HG02759 (cell line): Measurements from ENCODE around the gene SUPT3H.

ENCODE experiments used
- ATAC-seq: cut with Tn5 transposase; IDR thresholded peaks from one replicate; pipeline ENCODE4 v1.9.1; 2021; ENCODE audit warnings: mild to moderate bottlenecking, moderate library complexity; ENCODE audit not compliant: unreplicated experiment

The SUPT3H gene

DNA sequence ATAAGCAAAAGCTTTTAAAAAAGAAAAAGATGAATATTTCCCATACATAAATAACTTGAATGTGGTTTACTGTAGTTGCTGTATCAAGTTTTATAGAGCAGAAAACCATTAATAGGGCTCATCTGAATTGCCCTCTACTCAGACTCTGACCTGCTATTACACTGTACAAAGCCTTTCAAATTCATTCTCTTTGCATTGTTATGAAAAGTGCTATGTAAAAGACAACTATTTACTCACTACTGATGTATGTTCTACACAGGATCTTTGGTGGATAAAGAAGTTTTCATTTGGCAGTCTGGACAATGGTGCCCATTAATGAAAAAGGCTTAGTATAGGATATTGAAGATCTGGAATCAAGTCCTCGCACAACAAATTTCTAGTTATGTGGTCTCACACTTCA lies 248.7 kb downstream of the SUPT3H start:
- no peak for ATAC-seq

DNA sequence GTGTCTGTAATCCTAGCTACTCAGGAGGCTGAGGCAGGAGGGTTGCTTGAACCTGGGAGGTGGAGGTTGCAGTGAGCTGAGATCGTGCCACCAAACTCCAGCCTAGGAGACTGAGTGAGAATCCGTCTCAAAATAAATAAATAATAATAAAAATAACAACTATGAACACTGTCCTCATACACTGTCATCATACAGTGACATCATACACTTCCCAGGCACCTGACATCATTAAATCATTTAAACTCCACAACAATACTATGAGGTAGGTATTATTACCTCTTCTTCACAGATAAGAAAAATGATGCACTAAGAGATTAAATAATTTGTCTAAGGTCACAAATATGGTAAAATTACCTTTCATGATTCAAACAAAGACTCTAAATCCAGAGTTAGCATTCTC lies 250.5 kb downstream of the SUPT3H start:
- no peak for ATAC-seq

DNA sequence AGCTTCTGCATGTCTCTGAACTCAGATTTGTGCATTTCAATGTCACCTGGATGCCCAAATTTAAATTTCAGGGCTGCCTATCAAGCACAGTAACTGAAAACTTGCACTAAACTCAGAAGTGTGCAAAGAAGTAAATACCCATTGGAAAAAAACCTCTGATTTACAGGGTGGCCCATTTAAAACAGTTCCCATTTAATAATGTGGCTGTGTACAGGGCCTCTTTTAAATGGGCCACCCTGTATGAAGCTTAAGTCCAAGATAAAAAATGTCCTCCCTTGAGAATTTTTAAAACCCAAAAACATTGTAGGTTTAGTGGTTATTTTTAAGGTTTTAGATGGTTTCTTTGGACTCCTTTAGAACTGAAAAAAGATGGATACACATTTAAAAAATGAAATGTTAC lies 251.7 kb downstream of the SUPT3H start:
- ATAC-seq: no peak

DNA sequence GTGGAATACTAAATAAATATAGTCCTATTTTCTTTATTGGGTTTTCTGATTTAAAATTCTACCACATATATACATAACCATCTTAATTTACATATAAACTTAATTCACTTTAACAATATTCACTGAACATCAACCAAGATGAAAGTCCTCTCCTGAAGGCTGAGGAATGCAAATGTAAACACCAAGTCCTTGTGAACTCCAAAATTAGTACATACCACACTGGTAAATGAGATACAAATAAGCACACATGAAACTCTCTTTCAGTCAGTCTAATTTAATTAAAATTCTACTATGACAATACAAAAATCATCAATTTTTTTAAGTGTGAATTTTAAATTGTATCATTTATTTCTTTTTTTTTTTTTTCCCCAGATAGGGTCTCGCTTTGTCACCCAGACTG lies 254.7 kb downstream of the SUPT3H start:
- ATAC-seq: no peak

DNA sequence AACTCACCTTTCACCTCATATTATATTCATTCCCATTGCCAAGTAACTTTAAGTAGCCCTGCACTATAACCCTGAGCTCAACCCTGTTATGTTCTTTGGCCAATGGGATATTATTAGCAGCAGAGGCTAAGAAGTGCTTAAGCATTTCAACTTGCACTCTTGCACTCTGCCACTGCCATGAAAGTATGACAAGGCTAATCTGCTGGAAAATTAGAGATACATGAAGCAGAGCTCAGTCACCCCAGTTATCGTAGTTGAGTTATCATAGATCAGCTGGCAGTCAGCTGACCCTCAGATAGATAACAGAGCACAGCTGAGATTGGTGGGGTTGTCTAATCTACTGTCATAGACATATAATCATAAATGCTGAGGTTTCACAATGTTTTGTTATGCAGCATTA lies 259.0 kb downstream of the SUPT3H start:
- no peak for ATAC-seq

DNA sequence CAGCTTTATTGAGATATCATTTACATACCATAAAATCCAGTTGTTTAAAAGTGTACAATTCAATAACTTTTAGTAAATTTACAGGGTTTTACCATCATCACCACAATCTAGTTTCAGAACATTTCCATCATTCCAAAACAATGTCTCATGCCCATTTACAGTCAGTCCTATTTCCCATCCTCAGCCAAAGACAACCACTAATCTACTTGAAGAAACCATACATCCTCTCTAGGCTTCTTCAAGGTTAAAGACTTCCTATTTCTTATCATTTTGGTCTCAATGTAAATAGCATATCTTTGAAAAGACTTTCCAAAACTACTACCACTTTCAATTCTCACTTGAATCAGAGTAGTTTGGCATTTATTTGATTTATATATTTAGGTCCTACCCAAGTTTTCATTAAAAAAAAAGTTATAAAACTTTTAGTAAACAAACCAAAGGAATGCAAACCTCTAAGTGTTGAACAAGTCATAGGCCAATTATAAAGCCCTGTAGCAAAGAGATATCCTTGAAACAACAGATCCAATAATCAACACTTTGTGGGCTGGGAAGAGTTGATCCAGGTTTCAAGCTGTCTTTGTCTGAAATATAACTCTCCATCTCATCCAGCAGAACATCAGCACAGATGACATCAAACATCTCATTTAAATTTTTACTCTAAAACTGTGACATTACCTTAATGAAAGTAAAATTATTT lies 260.9 kb downstream of the SUPT3H start:
- ATAC-seq: no peak

DNA sequence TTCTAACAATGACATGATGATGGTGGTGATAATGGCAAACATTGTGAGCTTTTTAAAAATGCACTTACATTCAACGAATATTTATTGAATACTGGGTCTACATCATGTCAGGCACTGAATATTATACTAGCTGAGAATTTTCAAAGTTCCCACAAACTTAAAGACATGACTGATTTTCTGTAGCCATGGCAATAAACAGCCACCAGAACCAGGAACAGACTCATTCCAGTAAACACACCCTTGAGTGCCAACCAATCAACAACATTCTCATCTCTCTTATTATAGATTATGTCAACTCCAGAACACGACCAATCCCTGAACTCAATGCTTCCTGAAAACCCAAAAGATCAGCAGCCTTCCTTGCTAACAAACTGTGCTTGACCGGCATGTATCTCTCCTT lies 262.0 kb downstream of the SUPT3H start:
- ATAC-seq: no peak

DNA sequence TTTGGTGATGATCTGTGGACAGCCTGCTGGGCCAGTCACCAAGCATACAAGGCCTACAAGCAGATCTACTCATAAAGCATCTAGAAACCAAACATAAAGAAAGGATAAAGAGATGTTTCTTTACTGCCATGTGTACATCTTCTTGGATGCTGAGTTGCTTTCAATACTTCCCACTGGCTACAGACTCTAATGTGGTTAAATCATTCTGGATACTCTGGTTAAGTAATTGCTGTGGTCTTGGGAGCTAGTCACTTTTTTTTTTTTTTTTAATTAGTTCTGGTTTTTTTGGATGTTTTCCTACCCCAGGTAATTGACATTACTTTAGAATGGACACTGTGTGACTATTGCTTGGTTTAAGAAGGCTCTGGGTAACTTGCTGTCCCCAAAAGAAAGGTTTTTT lies 265.0 kb downstream of the SUPT3H start:
- ATAC-seq: no peak

DNA sequence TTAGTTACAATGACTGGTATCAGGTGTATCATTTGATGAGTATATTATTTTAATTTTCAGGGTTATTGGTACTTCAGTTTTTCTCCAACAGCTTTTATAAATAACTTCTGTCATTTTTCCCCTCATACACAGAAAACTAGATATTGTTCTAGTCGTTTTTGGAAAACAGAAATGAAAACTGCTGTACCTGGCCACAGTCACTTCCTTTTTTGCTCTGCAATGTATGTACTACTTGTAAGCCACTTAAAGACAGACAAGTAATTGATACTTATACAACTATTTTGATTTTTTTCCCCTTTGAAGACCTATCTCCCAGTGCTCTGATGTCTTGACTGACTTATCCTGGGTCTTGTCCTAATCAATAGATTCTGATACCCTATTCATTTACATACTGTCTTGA lies 268.2 kb downstream of the SUPT3H start:
- no peak for ATAC-seq

DNA sequence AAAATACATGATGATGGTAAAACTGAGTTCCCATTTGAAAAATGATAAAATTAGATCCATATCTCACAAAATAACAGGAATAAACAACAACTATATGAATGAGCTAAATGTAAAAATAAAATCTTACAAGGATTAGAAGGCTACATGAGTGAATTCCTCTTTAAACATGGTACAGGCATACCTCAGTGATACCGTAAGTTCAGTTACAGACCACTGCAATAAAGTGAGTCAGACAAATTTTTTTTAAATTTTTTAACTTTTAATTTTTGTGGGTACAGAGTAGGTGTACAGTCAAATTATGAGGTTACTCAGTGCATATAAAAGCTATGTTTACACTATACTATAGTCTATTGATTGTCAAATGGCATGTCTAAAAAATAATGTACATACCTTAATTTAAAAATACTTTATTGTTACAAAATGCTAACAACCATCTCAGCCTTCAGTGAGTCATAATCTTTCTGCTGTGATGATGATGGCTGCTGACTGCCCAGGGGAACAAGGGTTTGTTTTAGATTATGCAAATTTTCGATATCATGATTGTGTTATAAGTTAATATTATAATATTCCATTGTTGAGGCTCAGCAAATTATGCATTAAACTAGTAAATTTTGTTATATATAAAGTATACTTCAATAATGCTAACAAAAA lies 272.4 kb downstream of the SUPT3H start:
- ATAC-seq: no peak

DNA sequence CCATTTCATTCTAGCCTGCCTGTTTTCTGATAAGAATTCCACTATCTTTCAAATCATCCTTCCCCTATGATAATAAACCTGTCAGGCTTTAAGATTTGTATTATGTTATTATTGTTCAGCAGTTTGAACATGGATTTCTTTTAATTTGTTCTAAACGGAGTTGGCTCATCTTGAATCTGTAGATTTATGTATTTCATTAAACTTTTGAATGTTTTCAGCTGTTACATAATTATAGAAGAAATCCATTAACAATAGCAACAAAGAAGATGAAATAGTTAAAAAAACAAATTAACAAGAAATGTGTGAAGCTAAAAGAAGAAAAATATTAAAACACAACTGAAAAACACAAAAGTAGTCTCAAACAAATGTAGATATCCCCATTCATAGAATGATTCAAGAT lies 273.3 kb downstream of the SUPT3H start:
- ATAC-seq: no peak

DNA sequence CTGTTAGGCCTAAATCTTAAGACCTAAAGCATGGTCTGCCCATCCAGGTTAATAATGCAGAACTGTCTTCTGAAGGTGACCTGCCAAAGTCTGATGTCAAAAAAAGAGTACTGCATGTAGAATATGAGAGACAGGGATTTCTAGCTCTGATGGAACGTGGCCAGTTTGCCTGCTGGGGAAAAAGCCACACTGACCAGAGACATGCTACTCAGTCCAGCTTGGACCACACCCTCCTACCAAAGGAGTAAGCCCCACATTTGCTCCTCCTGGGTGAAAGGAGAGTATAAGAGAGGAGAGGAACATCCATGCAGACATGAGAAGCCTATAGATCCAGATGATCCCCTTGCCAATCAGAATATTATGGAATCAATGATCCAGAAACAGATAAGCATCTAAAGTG lies 279.5 kb downstream of the SUPT3H start:
- no peak for ATAC-seq

DNA sequence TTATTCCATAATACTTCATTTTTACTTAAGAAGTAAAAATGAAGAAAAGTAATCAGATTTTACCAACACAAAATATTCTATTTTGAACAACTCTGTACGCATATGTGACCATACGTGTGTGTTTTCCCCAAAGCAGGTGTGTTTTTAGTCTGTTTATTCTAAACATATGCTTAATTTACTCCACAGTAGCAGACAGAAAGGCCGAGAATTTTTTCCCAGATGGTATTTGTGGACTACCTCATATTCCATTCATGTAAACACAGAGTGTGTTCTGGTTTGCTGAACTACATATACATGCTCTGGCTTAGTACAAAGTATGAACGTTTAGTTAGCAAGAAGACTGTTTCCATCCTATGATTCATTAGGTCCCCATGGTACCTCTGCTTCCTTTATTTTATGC lies 282.9 kb downstream of the SUPT3H start:
- no peak for ATAC-seq

DNA sequence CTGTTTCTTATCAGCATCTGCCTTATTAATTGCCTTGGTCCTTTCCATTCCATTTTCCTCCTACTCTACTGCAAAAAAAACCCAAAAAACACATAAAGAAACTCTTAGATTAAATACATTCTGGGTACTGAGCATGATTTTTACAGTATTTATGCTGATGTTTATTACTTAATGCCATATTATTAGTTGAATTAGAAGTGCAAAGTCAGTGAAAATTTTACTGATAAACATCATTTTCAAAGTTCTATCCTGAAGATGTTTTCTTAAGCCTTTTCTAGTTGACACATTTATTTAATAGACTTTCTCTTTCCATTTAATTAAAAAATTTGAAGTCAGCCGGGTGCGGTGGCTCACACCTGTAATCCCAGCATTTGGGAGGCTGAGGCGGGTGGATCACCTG lies 285.6 kb downstream of the SUPT3H start:
- no peak for ATAC-seq

DNA sequence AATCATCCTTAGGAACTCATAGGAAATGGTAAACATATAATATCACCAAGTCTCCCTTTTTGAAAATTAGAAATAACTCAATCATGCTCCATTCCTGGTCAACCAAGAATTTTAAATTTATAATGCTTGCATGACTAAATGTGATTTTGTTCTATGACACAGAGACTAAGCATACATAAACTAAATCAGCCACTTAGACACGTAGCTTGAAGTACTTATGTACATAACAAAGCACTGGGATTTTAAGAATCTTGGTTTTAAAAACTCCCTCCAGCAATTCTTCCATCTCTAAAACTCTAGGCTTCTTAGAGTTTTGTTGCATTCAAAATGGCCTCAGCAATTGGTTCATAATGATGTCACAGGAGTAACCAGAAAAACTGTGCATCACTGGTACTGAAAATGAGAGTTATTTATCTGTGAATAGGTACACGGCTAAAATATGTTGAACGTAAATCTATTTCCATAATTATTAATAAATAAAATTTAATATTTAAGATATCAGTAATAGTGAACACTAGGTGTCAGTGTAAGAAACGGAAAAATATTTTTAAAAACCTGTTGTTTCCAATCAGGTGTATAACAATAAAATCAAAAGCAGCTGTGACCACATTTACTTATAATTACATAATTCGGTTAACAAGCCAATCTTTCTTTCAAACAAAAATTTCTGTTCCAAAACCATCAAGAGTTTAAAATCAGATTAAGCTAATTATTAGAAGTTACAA lies 291.2 kb downstream of the SUPT3H start:
- ATAC-seq: no peak

DNA sequence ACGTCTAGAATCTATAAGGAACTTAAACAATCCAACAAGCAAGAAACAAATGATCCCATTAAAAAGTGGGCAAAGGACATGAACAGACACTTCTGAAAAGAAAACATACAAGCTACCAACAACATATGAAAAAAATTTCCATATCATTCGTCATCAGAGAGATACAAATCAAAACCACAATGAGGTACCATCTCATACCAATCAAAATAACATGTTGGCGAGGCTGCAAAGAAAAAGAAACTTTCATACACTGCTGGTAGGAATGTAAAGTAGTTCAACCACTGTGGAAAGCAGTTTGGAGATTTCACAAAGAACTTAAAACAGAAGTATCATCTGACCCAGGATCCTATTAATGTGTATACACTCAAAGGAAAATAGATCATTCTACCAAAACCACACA lies 293.5 kb downstream of the SUPT3H start:
- no peak for ATAC-seq

DNA sequence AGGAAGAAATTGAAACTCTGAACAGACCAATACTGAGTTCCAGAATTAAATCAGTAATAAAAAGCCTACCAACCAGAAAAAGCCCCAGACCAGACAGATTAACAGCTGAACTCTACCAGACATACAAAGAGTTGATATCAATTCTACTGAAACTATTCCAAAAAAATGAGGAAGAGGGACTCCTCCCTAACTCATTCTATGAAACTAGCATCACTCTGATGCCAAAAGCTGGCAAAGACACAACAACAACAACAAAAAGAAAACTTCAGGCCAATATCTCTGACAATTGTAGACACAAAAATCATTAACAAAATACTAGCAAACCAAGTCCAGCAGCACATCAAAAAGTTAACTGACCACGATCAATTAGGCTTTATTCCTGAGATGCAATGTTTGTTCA lies 295.6 kb downstream of the SUPT3H start:
- no peak for ATAC-seq

DNA sequence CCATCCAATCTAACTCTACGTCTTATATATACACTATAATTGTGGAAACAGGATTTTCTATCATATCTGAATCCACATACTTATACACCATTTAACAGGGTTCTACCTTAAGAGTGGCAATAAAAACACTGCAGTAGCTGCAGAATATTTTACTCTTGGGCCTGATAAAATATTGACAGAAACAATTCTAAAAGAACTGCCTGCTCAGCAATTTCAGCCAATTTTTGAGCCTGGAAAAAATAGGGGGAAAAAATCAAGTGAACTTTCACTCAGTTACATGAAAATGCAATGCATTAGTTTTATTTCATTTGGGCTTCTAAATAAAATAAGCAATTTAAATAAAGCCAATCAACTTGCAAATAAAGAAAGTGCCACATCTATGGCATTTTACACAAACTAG lies 296.1 kb downstream of the SUPT3H start:
- ATAC-seq: no peak

DNA sequence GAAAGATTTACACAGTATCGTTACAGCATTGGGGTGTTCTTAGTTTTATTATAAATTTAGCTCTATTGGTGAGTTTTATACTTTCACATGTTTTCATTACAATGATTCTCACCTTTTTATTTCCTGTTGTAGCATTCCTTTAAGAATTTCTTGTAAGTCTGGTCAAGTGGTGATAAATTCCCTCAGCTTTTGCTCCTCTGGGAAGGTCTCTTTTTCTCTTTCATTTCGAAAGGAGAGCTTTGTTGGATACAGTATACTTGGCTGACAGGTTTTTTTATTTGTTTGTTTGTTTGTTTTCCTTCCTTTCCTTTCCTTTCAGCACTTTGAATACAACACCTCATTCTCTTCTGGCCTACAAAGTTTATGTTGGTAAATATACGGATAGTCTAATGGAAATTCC lies 299.3 kb downstream of the SUPT3H start:
- ATAC-seq: no peak

DNA sequence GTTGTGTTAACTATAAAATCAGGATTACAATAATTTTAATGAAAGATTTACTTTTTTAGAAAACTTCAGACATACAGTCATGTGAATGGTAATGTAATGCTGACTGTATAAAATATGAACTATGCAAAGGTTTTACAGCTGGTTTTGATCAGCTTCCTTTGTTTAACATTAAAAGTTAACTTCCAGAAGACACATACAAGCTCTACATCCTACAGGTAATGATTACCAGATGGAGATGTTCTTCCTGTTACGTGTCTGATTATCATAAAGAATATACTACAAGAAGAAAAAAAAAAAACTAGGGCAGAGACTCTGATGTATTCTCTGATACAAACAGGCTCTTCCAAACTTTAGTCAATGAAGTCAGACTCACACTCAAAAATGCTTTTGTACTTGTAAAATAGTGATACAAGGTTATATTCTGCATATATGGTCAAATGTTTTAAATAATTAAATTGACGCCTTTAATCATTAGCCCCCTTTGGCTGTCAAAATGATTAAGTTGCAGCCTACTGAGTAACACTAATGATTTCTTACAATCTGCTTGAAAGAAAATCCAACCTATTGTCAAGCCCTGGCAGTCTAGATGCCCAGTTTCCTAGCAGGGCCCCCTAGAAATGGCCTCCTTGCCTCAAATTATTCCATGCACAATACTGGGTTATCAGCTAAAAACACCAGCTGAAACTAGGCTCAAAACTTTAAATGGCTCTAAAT lies 301.4 kb downstream of the SUPT3H start:
- no peak for ATAC-seq

DNA sequence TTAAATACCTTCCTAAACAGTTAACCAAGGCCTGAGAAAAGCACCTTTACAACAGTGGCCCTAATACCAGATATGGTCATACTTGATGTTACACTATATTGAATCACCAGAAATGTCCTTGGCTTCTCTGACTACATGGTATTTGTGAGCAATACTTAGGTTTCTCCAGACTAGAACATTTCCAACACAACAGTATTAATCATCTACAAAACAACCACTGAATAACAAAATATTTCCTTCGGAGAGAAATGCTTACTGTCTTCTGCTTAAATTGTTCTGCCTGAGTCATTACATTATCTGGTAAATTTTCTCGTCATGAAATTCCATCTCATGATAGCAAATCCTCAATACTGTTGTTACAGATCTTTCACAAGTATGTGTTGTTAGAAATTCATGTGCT lies 302.5 kb downstream of the SUPT3H start:
- no peak for ATAC-seq

DNA sequence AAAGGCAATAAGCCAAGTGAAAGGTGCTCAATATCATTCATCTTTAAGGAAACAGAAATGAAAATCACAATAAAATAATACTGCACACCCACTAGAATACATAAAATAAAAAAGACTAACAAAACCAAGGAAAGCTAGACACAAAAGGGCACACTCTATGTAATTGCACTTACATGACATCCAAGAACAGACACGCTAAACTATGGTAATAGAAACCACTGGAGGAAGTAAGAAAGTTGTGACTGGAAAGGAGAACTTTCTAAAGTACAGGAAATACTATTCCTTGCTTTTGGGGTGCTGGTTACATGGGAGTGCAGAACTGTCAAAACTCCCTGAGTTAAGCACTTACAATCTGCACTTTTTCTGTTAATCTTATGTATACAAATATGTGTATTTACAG lies 303.3 kb downstream of the SUPT3H start:
- ATAC-seq: no peak
